ENCODE data around the gene IQGAP2.

Gene IQGAP2

DNA sequence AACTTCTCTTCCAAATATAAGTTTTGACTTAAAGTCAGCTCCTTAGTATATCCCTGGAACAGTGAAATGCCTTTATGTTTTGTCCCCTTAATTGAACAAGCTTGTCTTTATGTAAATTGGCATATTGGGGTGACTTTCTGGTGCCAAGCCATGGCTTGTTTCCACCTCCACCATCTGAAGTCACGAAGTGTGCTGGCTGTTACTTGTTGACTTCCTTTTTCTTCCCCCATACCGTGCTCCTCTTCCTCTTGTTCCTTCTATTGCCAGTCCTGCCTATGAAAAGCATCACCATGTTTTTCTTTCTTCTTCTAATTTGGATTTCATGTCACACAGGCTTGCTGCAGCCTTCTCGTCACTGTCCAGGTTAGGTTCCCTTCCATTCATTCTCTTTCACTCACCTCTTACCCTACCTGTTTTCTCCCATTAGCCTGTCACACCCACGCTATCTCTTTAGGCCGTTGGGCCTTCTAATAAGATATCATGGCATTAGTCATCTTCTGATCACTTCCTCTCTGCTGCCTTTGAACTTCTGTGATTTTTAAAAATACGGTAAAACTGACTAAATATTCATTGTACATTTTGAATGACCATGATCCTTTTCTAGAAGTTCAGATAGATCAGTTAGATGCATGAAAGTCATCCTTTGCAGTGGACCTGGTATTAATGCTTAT, 48.1 kb downstream of the IQGAP2 start:
- DNase-seq: no peak

GRCh38 chr5:76455531-76456133, 52.5 kb downstream of the IQGAP2 start:
- DNase-seq: no peak

- DNase-seq: no peak
These were observed 53.2 kb downstream of the IQGAP2 start for GRCh38 chr5:76456258-76456657.

- no peak for DNase-seq
These were observed 54.8 kb downstream of the IQGAP2 start for GRCh38 chr5:76457674-76458485.

GRCh38 chr5:76458486-76458830, 55.4 kb downstream of the IQGAP2 start:
- no peak for DNase-seq

GRCh38 chr5:76460104-76460503, 57.0 kb downstream of the IQGAP2 start:
- no peak for DNase-seq

DNA sequence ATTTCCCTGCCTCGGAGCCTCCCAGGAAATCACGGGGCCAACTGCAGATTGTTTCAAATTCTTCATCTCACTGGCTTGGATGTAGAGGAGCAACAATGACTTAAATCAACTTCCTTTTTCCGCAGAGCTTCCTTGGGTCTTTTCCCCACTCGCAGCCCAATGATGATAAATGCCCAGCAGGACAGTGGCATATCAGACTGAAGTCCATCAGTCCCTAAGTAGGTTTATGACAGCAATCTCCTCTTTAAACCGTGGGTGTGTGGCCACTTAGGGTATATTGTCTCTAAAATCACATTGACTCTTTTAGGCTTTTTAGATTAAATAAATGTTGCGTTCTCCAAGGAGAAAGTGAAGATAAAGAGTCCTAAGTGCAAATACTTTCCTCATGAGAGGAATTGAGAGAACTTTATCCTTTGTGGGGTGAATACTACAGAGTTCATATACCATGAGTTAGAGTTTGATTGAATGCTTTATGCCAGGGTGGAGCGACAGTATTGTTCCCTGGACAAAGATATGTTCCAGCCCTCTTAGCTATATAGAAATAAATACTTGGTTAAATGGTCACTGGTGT, 59.1 kb downstream of the IQGAP2 start:
- DNase-seq: no peak

DNA sequence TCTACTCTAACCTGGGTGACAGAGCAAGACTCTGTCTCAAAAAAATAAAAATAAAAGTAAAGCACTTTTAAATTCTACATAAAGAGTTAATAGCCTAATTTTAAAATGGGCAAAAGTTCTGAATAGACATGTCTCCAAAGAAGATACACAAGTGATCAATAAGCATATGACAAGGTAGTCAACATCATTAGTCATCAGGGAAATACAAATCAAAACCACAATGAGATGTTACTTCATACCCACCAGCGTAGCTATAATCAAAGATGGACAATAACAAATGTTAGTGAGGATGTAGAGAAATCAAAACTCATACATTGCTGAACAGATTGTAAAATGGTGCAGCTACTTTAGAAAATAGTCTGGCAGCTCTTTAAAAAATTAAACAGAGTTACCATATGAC, 64.1 kb downstream of the IQGAP2 start:
- DNase-seq: no peak

GRCh38 chr5:76468635-76469425, 65.7 kb downstream of the IQGAP2 start:
- no peak for DNase-seq

DNA sequence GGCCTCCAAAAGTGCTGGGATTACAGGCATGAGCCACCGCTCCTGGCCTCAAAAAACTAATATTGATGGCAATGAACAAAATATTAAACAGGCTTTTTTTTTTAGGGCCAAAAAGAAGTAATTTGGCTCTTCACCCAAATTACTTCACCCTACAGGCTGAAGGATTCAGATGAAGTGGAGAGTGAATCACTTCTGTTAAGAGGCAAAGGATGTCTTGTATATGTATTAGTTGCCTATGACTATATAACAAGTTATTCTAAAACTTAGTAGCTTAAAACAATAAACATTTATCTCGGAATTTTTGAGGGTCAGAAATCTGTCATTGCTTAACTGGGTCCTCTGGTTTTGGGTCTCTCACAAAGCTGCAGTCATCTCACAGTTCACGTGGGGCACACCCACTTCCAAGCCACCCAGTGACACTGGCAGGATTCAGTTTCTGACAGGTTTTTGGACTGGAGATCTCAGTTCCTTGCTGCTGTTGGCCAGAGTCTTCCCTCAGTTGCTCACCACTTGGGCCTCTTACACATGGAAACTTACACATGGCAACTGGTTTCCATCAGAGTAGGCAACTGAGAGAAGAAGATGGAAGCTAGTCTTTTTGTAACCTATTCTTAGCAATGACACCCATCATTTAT, 66.7 kb downstream of the IQGAP2 start:
- DNase-seq: no peak

GRCh38 chr5:76470976-76471375, 67.9 kb downstream of the IQGAP2 start:
- DNase-seq: no peak

GRCh38 chr5:76471406-76471805, 68.3 kb downstream of the IQGAP2 start:
- DNase-seq: no peak

- no peak for DNase-seq
These were observed 68.9 kb downstream of the IQGAP2 start for GRCh38 chr5:76471987-76472334.

- DNase-seq: no peak
These were observed 69.4 kb downstream of the IQGAP2 start for GRCh38 chr5:76472335-76473008.

GRCh38 chr5:76473009-76473336, 69.9 kb downstream of the IQGAP2 start:
- DNase-seq: no peak

- DNase-seq: no peak
These were observed 70.6 kb downstream of the IQGAP2 start for GRCh38 chr5:76473661-76474060.

DNA sequence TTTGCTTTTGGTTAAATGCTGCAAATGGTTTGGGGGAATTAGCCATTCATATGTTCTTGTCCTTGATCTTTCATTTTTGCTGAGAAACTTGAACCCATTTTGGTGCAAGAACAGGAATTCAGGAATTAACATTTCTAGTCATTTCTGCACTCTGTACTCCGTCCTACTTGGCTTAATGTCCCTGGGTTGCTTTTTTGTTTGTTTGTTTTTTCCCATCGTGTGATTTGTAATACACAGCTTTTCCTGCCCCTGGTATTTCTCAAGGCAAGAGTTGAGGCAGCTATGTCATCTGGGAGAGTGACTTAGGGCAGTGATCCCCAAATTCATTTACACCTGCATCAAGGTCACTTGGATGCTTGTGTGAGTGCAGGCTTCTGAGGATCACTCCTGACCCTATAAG, 71.3 kb downstream of the IQGAP2 start:
- DNase-seq: no peak

DNA sequence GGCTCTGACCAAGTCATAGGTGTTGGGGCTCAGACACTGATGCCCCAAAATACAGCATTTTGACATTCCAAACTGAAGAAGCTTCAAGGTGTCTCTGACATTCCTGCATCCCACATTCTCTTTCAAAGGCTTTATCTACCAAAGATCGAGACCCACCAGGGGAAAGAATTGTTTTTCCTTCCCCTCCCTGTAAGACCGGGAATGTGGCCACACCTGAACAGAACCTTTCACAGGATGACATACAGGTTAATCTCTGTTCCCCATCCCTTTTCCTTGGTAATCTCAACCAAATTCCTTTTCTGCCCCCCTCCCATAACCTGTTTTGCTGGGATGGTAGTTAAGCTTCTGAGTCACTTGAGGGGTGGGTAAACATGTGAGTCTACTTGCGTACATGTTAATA, 72.3 kb downstream of the IQGAP2 start:
- DNase-seq: no peak

DNA sequence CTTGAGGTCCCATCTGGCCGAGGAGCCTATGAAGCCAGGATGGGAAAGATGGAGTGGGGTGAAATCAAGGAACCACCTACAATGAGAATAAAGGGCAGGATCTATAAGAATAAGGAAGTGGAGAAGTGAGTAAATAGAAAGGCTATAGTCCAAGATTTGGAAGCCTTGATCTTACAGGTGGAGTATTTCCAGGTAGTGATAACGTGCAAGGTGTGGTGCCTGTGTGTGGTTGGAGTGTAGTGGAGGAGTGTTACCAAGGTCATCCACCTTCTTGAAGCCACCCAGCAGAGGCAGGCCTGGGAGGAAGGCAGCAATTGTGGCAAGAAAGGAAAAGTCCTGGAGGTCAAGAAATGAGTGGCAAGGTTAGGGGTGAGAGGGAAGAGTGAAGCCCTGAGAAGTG, 72.9 kb downstream of the IQGAP2 start:
- no peak for DNase-seq

DNA sequence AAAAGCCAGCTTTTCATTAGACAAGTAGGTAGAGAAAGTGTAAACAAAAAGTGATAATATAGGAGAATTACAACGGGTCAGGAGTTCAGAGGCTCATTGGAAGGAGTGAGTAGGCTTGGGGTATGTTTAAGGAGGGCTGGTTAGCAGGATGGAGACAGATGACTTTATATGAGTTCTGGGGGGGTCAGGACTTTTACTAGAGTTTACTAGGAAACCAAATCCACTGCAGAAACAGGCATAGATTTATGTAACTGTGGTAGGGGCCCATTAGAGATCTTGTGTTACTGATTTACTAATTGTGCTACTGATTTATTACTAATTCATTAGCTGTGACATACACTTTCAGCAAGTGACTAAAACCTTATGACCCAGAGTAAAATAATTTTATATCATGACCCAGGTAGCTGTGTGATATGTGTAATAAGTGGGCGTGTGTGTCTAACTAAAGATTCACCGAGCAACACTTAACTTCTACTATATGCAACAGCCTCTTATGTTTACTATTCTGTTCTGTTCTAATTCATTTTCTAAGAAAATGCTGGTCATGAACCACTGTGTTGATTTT, 73.5 kb downstream of the IQGAP2 start:
- no peak for DNase-seq

- DNase-seq: no peak
These were observed 74.0 kb downstream of the IQGAP2 start for GRCh38 chr5:76477061-76477460.

DNA sequence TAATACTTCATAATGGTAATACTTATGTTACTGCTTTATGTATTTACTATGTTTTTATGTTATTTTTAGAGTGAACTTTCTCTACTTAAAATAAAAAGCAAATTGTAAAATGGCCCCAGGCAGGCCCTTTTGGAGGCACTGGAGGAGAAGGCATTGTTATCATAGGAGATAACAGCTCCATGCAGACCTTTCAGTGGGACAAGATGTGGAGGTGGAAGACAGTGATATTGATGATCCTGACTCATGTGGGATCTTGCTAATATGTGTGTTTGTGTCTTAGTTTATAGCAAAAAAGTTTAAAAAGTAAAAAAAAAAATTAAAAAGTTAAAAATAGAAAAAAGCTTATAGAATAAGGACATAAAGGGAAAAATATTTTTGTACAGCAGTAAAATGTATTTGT, 74.5 kb downstream of the IQGAP2 start:
- no peak for DNase-seq

Data from DMS79 treated with DMSO at 0.1 percent for 48 hours (cell line).